ENCODE results near the gene KLHDC9.

Gene KLHDC9

GRCh38 chr1:161079436-161080110 is 18.6 kb upstream of the KLHDC9 start:
- TF ChIP-seq POU6F1 (CRISPR knock-in tag; IDR thresholded peaks at IDR 0.05; ENCODE audit: borderline replicate concordance, low read depth) = no peak
- TF ChIP-seq ZFP3 (CRISPR knock-in tag; IDR thresholded peaks at IDR 0.05) = no peak
- no peak for TF ChIP-seq ARNTL (CRISPR knock-in tag; IDR thresholded peaks at IDR 0.05; ENCODE audit: borderline replicate concordance, low read depth)
- no peak for ATAC-seq

- ATAC-seq = no peak
- TF ChIP-seq ESRRG (CRISPR knock-in tag; IDR thresholded peaks at IDR 0.05) (no peak), PATZ1 (CRISPR knock-in tag; IDR thresholded peaks at IDR 0.05; ENCODE audit: borderline replicate concordance) (no peak), SNAI2 (CRISPR knock-in tag; IDR thresholded peaks at IDR 0.05) (no peak), ZNF565 (CRISPR knock-in tag; conservative IDR thresholded peaks at IDR 0.05; ENCODE audit: low read depth) (no peak), ISL1 (CRISPR knock-in tag; IDR thresholded peaks at IDR 0.05) (no peak), TSHZ2 (CRISPR knock-in tag; IDR thresholded peaks at IDR 0.05) (no peak), ZFP30 (CRISPR knock-in tag; IDR thresholded peaks at IDR 0.05) (no peak), ZFP3 (CRISPR knock-in tag; IDR thresholded peaks at IDR 0.05) (no peak), OSR1 (CRISPR knock-in tag; IDR thresholded peaks at IDR 0.05) (no peak), TCF4 (CRISPR knock-in tag; IDR thresholded peaks at IDR 0.05; ENCODE audit: borderline replicate concordance) (no peak), CREB5 (CRISPR knock-in tag; IDR thresholded peaks at IDR 0.05; ENCODE audit: low read depth) (no peak), TOX (CRISPR knock-in tag; IDR thresholded peaks at IDR 0.05; ENCODE audit: borderline replicate concordance) (no peak), ARNTL (CRISPR knock-in tag; IDR thresholded peaks at IDR 0.05; ENCODE audit: borderline replicate concordance, low read depth) (no peak)
Observed at GRCh38 chr1:161080441-161081405, 17.4 kb upstream of the KLHDC9 start.

- no peak for TF ChIP-seq TCF4 (CRISPR knock-in tag; IDR thresholded peaks at IDR 0.05; ENCODE audit: borderline replicate concordance)
- no peak for ATAC-seq
Observed at GRCh38 chr1:161081519-161081918, 16.6 kb upstream of the KLHDC9 start.

- ATAC-seq = no peak
- TF ChIP-seq RARB (CRISPR knock-in tag; IDR thresholded peaks at IDR 0.05) (no peak), SNAI2 (CRISPR knock-in tag; IDR thresholded peaks at IDR 0.05) (no peak), ESRRG (CRISPR knock-in tag; IDR thresholded peaks at IDR 0.05) (no peak), ISL1 (CRISPR knock-in tag; IDR thresholded peaks at IDR 0.05) (no peak)
Observed at GRCh38 chr1:161082483-161082882, 15.7 kb upstream of the KLHDC9 start.

All from SK-N-SH treated with all-trans-retinoic acid at 6 μM for 48 hours (cell line).